ENCODE data around the gene CHFR.
"Not testable (repeated sequence)": the region's sequence is repeated elsewhere in the genome, so short reads cannot be mapped to it uniquely, and the experiment has no call there.

CHFR gene, protein sequence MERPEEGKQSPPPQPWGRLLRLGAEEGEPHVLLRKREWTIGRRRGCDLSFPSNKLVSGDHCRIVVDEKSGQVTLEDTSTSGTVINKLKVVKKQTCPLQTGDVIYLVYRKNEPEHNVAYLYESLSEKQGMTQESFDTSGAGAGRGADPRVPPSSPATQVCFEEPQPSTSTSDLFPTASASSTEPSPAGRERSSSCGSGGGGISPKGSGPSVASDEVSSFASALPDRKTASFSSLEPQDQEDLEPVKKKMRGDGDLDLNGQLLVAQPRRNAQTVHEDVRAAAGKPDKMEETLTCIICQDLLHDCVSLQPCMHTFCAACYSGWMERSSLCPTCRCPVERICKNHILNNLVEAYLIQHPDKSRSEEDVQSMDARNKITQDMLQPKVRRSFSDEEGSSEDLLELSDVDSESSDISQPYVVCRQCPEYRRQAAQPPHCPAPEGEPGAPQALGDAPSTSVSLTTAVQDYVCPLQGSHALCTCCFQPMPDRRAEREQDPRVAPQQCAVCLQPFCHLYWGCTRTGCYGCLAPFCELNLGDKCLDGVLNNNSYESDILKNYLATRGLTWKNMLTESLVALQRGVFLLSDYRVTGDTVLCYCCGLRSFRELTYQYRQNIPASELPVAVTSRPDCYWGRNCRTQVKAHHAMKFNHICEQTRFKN

DNA sequence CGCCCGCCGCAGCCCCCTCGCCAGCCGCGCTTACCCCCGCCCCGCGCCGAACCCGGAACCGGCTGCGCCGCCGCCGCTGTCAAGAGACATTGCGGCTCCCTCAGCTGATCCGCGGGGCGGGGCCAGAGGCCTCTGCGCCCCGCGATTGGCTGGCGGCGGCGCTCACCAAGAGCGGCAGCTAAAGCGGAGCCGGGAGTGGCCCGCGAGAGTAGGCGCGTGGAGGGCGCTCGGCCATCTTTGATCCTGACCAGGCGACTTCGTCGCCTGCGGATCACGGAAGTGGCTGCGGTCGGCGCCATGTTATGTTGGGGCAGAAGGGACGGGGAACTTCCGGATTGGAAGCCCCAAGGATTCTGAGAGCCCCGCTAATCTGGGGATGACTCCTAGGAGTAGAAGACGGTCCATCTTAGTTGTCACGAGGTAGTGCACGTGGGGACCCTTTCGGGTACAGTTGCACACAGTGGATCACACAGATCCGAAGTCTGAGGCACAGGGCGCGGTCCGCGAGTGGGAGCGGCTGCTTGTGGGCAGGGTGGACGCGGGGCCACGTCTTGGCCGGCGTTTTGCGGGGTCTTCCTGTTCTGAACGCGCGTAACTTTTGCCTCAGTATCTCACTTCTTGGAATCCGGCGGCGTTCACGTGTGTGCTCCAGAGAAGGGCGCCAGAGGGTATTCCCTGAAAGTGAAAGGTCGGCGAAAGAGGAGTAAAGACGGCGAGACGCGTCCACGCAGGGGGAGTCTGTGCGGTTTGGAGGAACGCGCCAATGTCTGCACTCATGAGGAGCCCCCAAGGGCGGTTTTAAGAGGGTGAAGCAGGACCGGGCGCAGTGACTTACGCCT, at the start of gene CHFR:
Gene CHFR, minus strand, starts transcription at position 93 of the 839 bp plus-strand sequence. CDS start 277 bp downstream, outside the sequence.
- peak; percentile 95 for DNase-seq (ENCODE audit: low spot score)

GRCh38 chr12:132936921-132937320, 49.5 kb upstream of the CHFR start:
- not testable (repeated sequence) for DNase-seq (ENCODE audit: low spot score)

DNA sequence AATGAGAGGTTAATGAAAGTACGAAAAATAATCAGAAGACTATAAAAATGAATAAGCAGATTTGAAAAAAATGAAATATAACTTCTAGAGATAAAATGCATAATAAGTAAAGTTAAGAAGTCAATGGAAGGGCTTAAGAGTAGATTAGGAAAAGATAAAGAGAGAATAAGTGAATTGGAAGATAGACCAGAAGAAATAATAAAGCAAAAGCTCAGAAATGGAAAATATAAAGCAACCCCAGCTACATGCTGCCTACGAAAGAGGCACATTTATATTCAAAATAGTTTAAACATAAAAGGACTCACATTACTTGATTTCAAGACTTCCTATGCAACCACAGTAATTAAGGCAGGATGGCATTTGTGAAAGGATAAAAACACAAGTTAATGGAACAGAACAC, 48.8 kb upstream of the CHFR start:
- no peak for DNase-seq (ENCODE audit: low spot score)

- DNase-seq (ENCODE audit: low spot score): no peak
Observed at GRCh38 chr12:132926415-132926833, 39.0 kb upstream of the CHFR start.

DNA sequence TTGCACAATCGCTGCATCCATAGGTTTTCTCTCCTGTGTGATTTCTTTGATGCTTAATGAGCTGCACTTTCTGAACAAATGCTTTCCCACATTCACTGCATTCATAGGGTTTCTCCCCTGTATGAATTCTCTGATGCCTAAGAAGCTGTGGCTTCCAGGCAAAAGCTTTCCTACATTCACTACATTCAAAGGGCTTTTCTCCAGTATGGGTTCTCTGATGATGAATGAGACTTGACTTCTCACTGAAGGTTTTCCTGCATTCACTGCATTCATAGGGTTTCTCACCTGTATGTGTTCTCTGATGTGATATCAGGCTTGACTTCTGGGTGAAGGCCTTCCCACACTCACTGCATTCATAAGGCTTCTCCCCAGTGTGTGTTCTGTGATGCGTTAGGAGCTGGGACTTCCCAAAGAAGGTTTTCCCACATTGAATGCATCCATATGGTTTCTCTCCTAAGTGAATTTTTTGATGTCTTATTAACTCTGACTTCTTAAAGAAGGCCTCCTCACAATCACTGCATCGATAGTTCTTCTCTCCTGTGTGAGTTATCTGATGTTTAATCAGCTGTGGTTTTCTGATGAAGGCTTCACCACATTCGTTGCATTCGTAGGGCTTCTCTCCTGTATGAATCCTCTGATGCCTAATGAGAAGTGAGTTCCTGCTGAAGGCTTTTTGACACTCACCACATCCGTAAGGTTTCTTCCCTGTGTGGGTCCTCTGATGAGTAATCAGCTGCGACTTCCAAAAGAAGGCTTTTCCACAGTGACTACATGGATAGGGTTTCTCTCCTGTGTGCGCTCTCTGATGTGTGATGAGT, 38.4 kb upstream of the CHFR start:
- DNase-seq (ENCODE audit: low spot score): no peak

DNA sequence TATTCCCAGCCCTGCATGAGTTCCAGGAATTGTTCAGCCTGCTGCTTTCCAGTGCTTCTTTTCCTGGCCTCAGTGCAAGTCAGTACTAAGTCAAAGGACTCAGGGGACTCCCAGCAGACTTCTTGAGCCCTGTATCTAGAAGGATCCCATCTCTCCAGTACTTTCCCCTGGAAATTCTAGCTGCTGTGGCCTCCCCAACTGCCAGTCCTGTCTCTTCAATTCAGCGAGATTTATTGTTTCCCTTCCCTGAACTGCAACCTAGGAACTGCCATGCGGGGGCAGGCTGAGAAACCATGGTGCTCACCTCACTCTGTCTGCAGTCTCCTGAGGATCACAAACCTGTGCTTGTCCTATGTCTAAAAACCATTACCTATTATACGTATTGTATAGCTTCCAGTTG, 37.0 kb upstream of the CHFR start:
- DNase-seq (ENCODE audit: low spot score): no peak

GRCh38 chr12:132923356-132923909, 36.0 kb upstream of the CHFR start:
- DNase-seq (ENCODE audit: low spot score): no peak

- no peak for DNase-seq (ENCODE audit: low spot score)
Observed at GRCh38 chr12:132922676-132923075, 35.3 kb upstream of the CHFR start.

GRCh38 chr12:132921685-132922084, 34.3 kb upstream of the CHFR start:
- DNase-seq (ENCODE audit: low spot score): no peak

DNA sequence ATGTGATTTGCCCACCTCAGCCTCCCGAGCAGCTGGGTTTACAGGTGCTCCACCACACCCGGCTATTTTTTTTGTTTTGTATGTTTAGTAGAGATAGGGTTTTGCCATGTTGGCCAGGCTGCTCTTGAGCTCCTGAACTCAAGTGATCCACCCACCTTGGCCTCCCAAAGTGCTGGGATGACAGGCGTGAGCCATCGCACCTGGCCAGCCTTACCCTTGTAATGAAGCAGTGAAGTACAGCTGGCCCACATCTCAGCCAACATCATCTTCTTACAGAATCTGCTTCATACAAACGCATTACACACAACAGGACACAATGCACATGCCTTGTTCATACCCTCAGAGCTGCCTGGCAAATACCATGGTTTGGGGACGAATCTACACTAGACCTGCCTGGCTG, 31.3 kb upstream of the CHFR start:
- DNase-seq (ENCODE audit: low spot score): no peak

DNA sequence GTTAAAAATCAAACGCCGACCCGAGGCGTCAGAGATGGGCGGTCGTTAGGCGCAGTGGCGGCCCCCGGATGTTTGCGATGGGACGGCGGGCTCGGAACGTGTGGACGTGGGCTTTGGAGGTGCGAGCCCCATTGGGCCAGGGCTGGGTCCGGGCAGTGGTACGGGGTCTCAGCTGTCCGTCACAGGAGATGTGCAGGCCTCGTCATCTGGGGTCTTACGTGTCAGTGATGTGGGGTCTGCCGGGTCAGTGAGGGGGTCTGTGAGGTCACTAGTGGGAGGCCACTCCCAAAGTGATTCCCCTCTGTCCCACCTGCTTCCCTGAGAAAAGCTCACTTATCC, 21.6 kb upstream of the CHFR start:
- no peak for DNase-seq (ENCODE audit: low spot score)

DNA sequence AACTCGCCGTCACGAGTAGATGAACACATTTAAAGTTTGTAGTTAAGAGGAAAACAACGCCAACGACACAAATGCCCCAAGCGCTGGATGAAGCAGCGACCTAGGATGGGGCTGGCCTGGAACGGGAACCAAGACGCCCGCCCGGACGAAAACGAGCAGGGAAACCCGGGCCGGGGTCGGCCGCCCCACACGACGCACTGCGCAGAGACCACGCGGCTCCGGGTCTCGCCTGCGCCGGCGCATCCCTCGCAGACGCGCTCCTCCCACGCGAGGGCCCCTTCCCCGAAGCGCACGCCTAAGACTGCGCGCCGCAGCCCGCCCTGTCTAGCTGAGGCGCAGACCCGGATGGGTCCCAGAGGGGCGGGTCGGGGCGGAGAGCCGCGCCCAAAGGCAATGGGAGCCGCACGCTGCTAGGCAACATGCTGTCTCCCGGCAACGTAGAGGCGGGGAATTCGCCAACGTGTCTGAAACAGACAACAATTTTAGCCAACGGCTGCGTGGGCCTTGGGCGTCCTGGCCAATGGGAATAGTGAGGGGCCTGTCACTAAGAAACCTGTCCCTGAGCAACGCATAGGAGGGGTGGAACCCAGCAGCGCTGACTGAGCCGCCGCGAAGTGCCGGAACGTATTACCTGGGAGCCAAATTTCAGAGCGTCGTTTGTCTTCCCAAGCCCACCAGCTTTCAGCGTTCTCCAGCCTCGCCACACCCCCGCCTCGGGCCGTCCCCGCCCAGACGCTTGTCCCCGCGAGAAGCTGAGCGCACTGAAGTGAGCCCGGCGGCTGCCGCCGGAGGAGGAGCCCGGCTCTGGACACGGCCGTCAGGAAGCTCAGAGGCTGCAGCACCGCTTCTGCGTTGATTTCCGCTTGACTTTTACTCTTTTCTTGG, 21.0 kb upstream of the CHFR start:
- DNase-seq (ENCODE audit: low spot score): peak; percentile 25

GRCh38 chr12:132907789-132908144, 20.4 kb upstream of the CHFR start:
- not testable (repeated sequence) for DNase-seq (ENCODE audit: low spot score)

GRCh38 chr12:132907216-132907615, 19.8 kb upstream of the CHFR start:
- DNase-seq (ENCODE audit: low spot score): no peak

- peak; percentile 62 for DNase-seq (ENCODE audit: low spot score)
Observed at GRCh38 chr12:132904718-132905328, 17.4 kb upstream of the CHFR start.

DNA sequence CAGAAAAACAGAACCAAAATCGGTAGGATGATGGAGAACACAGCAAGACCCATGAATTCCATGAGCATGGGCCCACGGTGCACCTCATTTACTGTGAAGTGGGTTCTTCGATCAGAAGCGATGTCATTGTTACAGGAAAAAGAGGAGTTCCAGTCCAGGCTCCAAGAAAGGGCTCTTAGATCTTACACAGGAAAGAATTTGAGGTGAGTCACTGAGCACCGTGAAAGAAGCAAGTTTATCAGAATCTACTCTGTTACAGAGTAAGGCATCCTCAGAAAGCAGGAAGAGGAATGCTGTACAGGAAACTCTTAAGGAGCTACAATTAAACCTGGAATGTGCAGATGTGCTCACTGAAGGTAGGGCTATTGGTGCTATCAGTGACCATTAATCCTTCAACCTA, 11.6 kb upstream of the CHFR start:
- no peak for DNase-seq (ENCODE audit: low spot score)

DNA sequence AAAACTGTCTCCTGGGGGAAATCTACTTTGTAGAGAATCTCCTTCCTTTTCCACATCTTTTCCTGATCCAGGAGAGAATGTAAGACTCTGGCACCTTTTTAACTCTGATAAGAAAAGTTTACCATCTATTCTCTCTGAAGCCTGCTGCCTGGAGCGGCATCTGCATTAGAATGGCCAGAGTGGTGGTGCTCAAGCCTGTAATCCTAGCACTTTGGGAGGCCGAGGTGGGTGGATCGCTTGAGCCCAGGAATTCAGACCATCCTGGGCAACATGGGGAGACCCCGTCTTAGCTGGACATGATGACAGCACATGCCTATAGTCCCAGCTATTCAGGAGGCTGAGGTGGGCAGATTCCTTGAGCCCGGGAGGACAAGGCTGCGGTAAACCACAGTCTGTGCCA, 1.4 kb upstream of the CHFR start:
- DNase-seq (ENCODE audit: low spot score): no peak

- peak; percentile 18 for DNase-seq (ENCODE audit: low spot score)
Observed at GRCh38 chr12:132886529-132887477, 602 bp downstream of the CHFR start.

GRCh38 chr12:132881818-132882217, 5.6 kb downstream of the CHFR start:
- DNase-seq (ENCODE audit: low spot score): no peak
